ENCODE results near the gene KCNAB1.

Gene KCNAB1

GRCh38 chr3:156175570-156175969 lies 55.2 kb downstream of the KCNAB1 start:
- no peak for TF ChIP-seq CTCF (IDR thresholded peaks at IDR 0.05; ENCODE audit: control insufficient read depth, extremely low read depth, insufficient read depth)
- no peak overlapping the region for H3K4me3 ChIP-seq (ENCODE audit: low read depth, low read length)
- no peak for DNase-seq (ENCODE audit: low read depth)

GRCh38 chr3:156176048-156176447 lies 55.7 kb downstream of the KCNAB1 start:
- peak; percentile 87 for DNase-seq (ENCODE audit: low read depth)
- H3K4me3 ChIP-seq (ENCODE audit: low read depth, low read length), result no peak overlapping the region
- no peak for TF ChIP-seq CTCF (IDR thresholded peaks at IDR 0.05; ENCODE audit: control insufficient read depth, extremely low read depth, insufficient read depth)

- no peak overlapping the region for H3K4me3 ChIP-seq (ENCODE audit: low read depth, low read length)
- no peak for TF ChIP-seq CTCF (IDR thresholded peaks at IDR 0.05; ENCODE audit: control insufficient read depth, extremely low read depth, insufficient read depth)
- no peak for DNase-seq (ENCODE audit: low read depth)
Observed at GRCh38 chr3:156176629-156177210, 56.3 kb downstream of the KCNAB1 start.

- no peak overlapping the region for H3K4me3 ChIP-seq (ENCODE audit: low read depth, low read length)
- no peak for TF ChIP-seq CTCF (IDR thresholded peaks at IDR 0.05; ENCODE audit: control insufficient read depth, extremely low read depth, insufficient read depth)
- DNase-seq (ENCODE audit: low read depth), result peak; percentile 67
Observed at GRCh38 chr3:156180077-156180476, 59.7 kb downstream of the KCNAB1 start.

- no peak for DNase-seq (ENCODE audit: low read depth)
- no peak for TF ChIP-seq CTCF (IDR thresholded peaks at IDR 0.05; ENCODE audit: control insufficient read depth, extremely low read depth, insufficient read depth)
- H3K4me3 ChIP-seq (ENCODE audit: low read depth, low read length), result no peak overlapping the region
Observed at GRCh38 chr3:156181509-156181908, 61.1 kb downstream of the KCNAB1 start.

- TF ChIP-seq CTCF (IDR thresholded peaks at IDR 0.05; ENCODE audit: control insufficient read depth, extremely low read depth, insufficient read depth), result no peak
- no peak for DNase-seq (ENCODE audit: low read depth)
- no peak overlapping the region for H3K4me3 ChIP-seq (ENCODE audit: low read depth, low read length)
Observed at GRCh38 chr3:156183396-156183795, 63.0 kb downstream of the KCNAB1 start.

- no peak for TF ChIP-seq CTCF (IDR thresholded peaks at IDR 0.05; ENCODE audit: control insufficient read depth, extremely low read depth, insufficient read depth)
- DNase-seq (ENCODE audit: low read depth), result no peak
Observed at GRCh38 chr3:156184156-156184555, 63.8 kb downstream of the KCNAB1 start.

More at GRCh38 chr3:156184156-156184555, 63.8 kb downstream of the KCNAB1 start:
- H3K4me3 ChIP-seq (ENCODE audit: low read depth, low read length), result no peak overlapping the region
